PFSK-1 (cell line): ENCODE data around the gene TUBB8.

Experiments used
- FOXP2 ChIP-seq: optimal IDR thresholded peaks from 2 replicates; pipeline ENCODE3; 2011; ENCODE audit warnings: borderline replicate concordance, control low read depth, inconsistent platforms; ENCODE audit not compliant: insufficient read depth; ENCODE audit errors: extremely low read length, extremely low read depth
- POLR2AphosphoS5 ChIP-seq: IDR thresholded peaks from 2 replicates; pipeline ENCODE4 v1.6.1; 2012; ENCODE audit warnings: low read depth, mild to moderate bottlenecking, control low read depth, low read length, moderate library complexity
- SIN3A ChIP-seq: IDR thresholded peaks from 2 replicates; pipeline ENCODE4 v1.6.1; 2012; ENCODE audit warnings: mild to moderate bottlenecking, low read length, moderate library complexity, borderline replicate concordance; ENCODE audit not compliant: insufficient read depth
- TAF1 ChIP-seq: IDR thresholded peaks from 2 replicates; pipeline ENCODE4 v1.6.1; 2012; ENCODE audit warnings: low read length, control low read depth, borderline replicate concordance; ENCODE audit not compliant: insufficient read depth
- TF ChIP-seq, protein P1 (sequence below), 2 experiments: IDR thresholded peaks; 2 replicates each; pipeline versions ENCODE4 v1.6.1 to v1.8.0; 2011 to 2012; ENCODE audit warnings: low read depth in 2 of 2, low read length in 2 of 2, control low read depth in 1 of 2, inconsistent platforms in 1 of 2, mild to moderate bottlenecking in 1 of 2, moderate library complexity in 1 of 2; ENCODE audit not compliant: insufficient read depth in 1 of 2

TUBB8 gene

DNA sequence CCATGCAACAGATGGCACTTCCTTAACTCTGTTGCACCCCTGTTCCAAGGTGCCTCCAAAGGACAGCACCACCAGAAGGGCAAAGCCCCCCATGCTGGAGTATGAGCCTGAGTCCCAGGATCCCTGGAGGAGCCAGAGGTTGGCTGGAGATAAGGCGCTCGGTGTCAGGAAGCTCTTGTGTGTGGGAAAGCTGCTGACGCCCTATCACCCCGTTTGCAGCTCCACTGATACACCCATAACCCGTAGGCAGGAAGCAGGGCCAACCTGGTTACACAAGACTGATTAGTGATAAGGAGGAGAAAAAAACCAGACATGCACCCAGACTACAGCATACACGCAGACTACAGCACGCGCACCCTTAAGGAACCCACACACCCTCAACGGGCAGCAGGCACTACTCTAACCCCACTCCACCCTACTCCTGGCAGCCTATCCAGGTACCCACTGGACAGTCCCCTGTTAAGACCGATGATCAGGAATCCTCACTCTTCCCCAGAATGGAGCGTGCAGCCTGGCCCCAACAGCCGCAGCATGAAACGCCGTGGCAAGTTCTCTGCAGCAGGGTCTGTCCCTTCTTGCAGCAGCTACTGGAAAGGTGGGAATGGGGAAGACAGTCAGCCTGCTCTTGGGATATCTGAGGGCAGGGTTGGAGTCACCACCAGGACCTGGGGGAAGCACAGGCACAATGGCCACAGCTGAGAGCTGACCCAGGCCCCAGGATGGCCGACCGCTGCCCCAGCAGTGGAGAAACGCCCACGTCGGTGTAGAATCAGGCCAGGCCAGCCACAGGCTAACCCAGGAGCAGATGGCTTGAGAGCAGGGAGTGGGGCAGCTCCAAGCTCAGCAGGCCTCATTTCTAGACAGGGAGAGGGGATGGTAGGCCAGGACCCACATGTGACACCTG lies 38.3 kb upstream of the TUBB8 start:
- no peak for TF ChIP-seq FOXP2
- no peak for TF ChIP-seq POLR2AphosphoS5
- no peak for TF ChIP-seq SIN3A

DNA sequence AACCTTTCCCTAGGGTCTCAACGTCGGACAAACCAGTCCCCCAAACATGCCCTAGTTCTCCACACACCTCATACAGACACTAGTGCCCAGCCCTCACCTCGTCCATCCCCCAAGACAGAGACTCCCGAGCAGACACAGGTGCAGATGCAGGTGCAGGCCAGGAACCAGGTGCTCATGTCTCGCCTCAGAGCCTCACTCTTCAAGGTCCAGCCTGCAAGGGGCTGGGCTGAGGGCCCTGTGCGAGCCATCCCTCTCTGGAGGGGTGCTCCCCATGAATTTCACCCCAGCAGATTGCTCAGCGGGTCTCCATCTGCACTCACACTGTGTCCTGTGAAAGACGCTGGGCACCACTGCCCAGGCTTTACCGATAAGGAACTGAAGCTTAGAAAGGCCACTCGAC lies 36.9 kb upstream of the TUBB8 start:
- no peak for TF ChIP-seq TAF1
- TF ChIP-seq SIN3A, result no peak
- no peak for TF ChIP-seq POLR2AphosphoS5
- TF ChIP-seq, protein P1, sequence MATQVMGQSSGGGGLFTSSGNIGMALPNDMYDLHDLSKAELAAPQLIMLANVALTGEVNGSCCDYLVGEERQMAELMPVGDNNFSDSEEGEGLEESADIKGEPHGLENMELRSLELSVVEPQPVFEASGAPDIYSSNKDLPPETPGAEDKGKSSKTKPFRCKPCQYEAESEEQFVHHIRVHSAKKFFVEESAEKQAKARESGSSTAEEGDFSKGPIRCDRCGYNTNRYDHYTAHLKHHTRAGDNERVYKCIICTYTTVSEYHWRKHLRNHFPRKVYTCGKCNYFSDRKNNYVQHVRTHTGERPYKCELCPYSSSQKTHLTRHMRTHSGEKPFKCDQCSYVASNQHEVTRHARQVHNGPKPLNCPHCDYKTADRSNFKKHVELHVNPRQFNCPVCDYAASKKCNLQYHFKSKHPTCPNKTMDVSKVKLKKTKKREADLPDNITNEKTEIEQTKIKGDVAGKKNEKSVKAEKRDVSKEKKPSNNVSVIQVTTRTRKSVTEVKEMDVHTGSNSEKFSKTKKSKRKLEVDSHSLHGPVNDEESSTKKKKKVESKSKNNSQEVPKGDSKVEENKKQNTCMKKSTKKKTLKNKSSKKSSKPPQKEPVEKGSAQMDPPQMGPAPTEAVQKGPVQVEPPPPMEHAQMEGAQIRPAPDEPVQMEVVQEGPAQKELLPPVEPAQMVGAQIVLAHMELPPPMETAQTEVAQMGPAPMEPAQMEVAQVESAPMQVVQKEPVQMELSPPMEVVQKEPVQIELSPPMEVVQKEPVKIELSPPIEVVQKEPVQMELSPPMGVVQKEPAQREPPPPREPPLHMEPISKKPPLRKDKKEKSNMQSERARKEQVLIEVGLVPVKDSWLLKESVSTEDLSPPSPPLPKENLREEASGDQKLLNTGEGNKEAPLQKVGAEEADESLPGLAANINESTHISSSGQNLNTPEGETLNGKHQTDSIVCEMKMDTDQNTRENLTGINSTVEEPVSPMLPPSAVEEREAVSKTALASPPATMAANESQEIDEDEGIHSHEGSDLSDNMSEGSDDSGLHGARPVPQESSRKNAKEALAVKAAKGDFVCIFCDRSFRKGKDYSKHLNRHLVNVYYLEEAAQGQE (IDR thresholded peaks at IDR 0.05; ENCODE audit: insufficient read depth in 1 of 2, low read depth in 2 of 2, low read length in 2 of 2), result no peak
- no peak for TF ChIP-seq FOXP2

DNA sequence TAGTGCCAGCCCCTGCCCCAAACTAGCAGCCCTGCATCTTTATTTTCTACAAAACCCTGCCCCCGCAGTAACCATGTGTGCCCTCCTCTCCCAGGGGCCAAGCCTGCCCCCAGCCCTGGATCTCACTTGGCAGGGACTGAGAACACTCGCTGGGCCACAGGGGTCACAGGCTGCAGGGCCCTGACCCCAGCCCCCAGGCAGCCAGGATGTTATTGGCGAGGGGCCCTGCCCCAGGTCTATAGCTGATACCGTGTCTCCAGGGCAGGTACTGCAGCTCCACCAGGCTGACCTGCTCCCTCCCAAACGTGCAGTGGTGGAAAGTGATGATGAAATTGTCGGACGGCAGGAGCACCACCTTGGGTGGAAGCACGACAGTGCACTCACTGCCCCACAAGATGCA lies 35.9 kb upstream of the TUBB8 start:
- no peak for TF ChIP-seq POLR2AphosphoS5
- no peak for TF ChIP-seq SIN3A
- no peak for TF ChIP-seq FOXP2
- TF ChIP-seq TAF1, result no peak
- TF ChIP-seq, protein P1 (IDR thresholded peaks at IDR 0.05; ENCODE audit: insufficient read depth in 1 of 2, low read depth in 2 of 2, low read length in 2 of 2), result no peak

DNA sequence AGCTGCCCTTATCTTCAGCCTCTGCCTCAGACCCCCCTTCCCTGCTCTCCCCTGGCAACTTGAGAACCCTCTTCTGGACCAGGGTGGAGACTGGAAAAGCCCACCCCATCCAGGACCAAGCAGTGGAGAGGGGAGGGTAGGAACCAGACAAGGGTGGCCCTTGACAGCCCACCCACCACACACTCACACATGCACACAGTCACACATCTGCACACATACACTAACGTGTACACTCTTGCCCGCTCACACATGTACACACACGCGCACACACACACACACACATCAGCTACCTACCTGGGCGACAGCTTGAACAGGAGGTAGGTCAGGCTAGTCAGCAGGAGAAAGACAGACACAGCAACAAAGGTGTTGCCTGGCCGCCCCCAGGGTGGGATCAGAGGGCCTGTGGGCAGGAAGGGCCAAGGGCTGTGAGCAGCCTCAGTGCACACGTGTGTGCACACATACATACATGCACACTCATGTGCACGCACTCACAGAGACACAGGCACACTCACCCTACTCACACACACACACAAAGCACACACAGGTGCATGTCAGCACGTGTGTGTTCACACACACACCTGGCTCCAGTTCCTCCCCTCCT lies 34.9 kb upstream of the TUBB8 start:
- TF ChIP-seq, protein P1 (IDR thresholded peaks at IDR 0.05; ENCODE audit: insufficient read depth in 1 of 2, low read depth in 2 of 2, low read length in 2 of 2), result no peak
- no peak for TF ChIP-seq FOXP2
- no peak for TF ChIP-seq TAF1
- TF ChIP-seq POLR2AphosphoS5, result no peak
- no peak for TF ChIP-seq SIN3A

DNA sequence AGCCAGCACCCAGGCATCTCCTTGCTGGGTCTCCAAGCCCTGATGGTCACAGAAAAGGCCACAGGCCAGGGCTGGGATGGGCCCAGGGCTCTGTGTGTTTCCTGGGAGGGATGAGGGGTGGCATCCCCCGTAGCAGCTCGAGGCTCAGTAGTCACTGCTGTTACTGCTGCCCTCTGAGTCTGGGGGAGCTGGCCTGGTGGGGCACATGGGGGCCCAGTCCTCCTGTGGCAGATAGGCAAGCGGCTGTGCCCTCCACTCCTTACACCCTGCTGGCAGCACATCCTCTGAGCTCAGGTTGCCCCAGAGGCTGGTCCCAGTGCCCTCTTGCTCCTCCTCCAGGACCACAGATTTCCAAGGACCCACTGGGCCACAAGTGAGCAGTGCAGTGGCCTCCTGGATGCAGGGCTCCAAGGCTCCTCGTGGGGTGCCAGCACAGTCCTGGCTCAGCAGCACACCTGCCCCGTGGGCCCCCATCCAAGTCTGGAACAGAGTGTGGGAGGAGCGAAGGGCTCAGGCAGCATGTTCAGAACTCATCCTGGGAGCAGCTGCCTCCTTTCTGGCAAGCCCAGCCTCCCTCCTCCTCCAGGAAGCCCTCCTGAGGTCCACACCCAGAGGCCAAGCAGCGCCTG lies 31.5 kb upstream of the TUBB8 start:
- TF ChIP-seq FOXP2 (no peak), POLR2AphosphoS5 (no peak), TAF1 (no peak), SIN3A (no peak)
- TF ChIP-seq, protein P1 (IDR thresholded peaks at IDR 0.05; ENCODE audit: insufficient read depth in 1 of 2, low read depth in 2 of 2, low read length in 2 of 2), result no peak
